K562 (cell line): ENCODE data around the gene NEK2. TPM values are rescaled to one million over a fixed set of nuclear protein-coding genes. Genes with fewer than 3 reads are reported as not detected.
A peak's percentile ranks its signal among the peaks of the same experiment; 100 is the strongest.

Experiments used
- BCL6 ChIP-seq: fragments of 250-450 bp; sonication (Bioruptor Pico); IDR thresholded peaks from 2 replicates; pipeline ENCODE4 v1.4.0; 2020
- CBFA2T2 ChIP-seq: fragments of 450-650 bp; conservative IDR thresholded peaks from 2 replicates; pipeline ENCODE4 v1.6.1; 2017; ENCODE audit warnings: mild to moderate bottlenecking
- ETV5 ChIP-seq: sonication (generic); formaldehyde crosslinking; IDR thresholded peaks from 2 replicates; pipeline ENCODE4 v1.4.0; 2020; ENCODE audit warnings: low read depth, mild to moderate bottlenecking, missing genetic modification reagents
- GABPB1 ChIP-seq: sonication (generic); formaldehyde crosslinking; IDR thresholded peaks from 2 replicates; pipeline ENCODE4 v1.8.0; 2022; ENCODE audit warnings: mild to moderate bottlenecking, missing genetic modification reagents
- GTF2A2 ChIP-seq: IDR thresholded peaks from 2 replicates; pipeline ENCODE4 v1.6.1; 2016; ENCODE audit warnings: mild to moderate bottlenecking, missing genetic modification characterization, missing compliant biosample characterization
- MBD2 ChIP-seq: sonication (generic); IDR thresholded peaks from 2 replicates; pipeline ENCODE4 v1.6.1; 2016; ENCODE audit warnings: low read depth, borderline replicate concordance
- MEIS2 ChIP-seq: fragments of 450-650 bp; IDR thresholded peaks from 2 replicates; pipeline ENCODE4 v1.6.1; 2014; ENCODE audit warnings: mild to moderate bottlenecking; ENCODE audit not compliant: partially characterized antibody
- MTA1 ChIP-seq: fragments of 450-650 bp; IDR thresholded peaks from 2 replicates; pipeline ENCODE4 v1.6.1; 2017; ENCODE audit warnings: borderline replicate concordance
- MYBL2 ChIP-seq, 2 experiments: fragments of 450-650 bp in 1 of 2; sonication (generic) in 1 of 2; formaldehyde crosslinking in 1 of 2; IDR thresholded peaks; 2 replicates each; pipeline versions ENCODE4 v1.6.1 to v1.8.1; 2017 to 2022; ENCODE audit warnings: borderline replicate concordance in 1 of 2, inconsistent platforms in 1 of 2, low read depth in 1 of 2, mild to moderate bottlenecking in 1 of 2, missing genetic modification reagents in 1 of 2, moderate library complexity in 1 of 2
- NCOR1 ChIP-seq: fragments of 450-650 bp; IDR thresholded peaks from 2 replicates; pipeline ENCODE4 v1.6.1; 2016; ENCODE audit warnings: mild to moderate bottlenecking, moderate library complexity
- NKRF ChIP-seq: fragments of 450-650 bp; IDR thresholded peaks from 2 replicates; pipeline ENCODE4 v1.6.1; 2016; ENCODE audit warnings: borderline replicate concordance
- RAD21 ChIP-seq, 2 experiments: fragments of 250-450 bp in 1 of 2; fragments of 450-650 bp in 1 of 2; sonication (Bioruptor Pico) in 1 of 2; formaldehyde crosslinking in 1 of 2; IDR thresholded peaks in 1 of 2; conservative IDR thresholded peaks in 1 of 2; 2 replicates each; pipeline versions ENCODE4 v1.4.0 to v1.8.0; 2020 to 2022; ENCODE audit warnings: mild to moderate bottlenecking in 2 of 2, moderate library complexity in 1 of 2
- RBFOX2 ChIP-seq: fragments of 200-400 bp; formaldehyde crosslinking; IDR thresholded peaks from 2 replicates; pipeline ENCODE4 v1.6.1; 2017; ENCODE audit warnings: low read depth, mild to moderate bottlenecking, low read length, moderate library complexity
- RBM34 ChIP-seq: fragments of 200-400 bp; formaldehyde crosslinking; IDR thresholded peaks from 2 replicates; pipeline ENCODE4 v1.6.1; 2018; ENCODE audit warnings: low read length, borderline replicate concordance; ENCODE audit not compliant: insufficient read depth
- SAP30 ChIP-seq: fragments of 200-600 bp; sonication (generic); IDR thresholded peaks from 2 replicates; pipeline ENCODE4 v1.6.1; 2012; ENCODE audit warnings: borderline replicate concordance, low read depth, mild to moderate bottlenecking, moderate library complexity, low read length, control low read depth, inconsistent platforms; ENCODE audit not compliant: insufficient read depth, poor library complexity, severe bottlenecking
- SMAD2 ChIP-seq: fragments of 150-350 bp; IDR thresholded peaks from 2 replicates; pipeline ENCODE4 v1.6.1; 2014; ENCODE audit warnings: low read depth, mild to moderate bottlenecking, low read length
- SOX6 ChIP-seq: fragments of 450-650 bp; IDR thresholded peaks from 2 replicates; pipeline ENCODE4 v1.6.1; 2014; ENCODE audit warnings: mild to moderate bottlenecking
- SRSF1 ChIP-seq: fragments of 200-400 bp; formaldehyde crosslinking; IDR thresholded peaks from 2 replicates; pipeline ENCODE4 v1.6.1; 2017; ENCODE audit warnings: mild to moderate bottlenecking, low read depth, low read length, moderate library complexity
- SRSF3 ChIP-seq: fragments of 200-400 bp; formaldehyde crosslinking; IDR thresholded peaks from 2 replicates; pipeline ENCODE4 v1.6.1; 2016; ENCODE audit warnings: mild to moderate bottlenecking, low read length, moderate library complexity; ENCODE audit not compliant: insufficient read depth
- TBL1XR1 ChIP-seq, 2 experiments: IDR thresholded peaks; 2 replicates each; pipeline ENCODE4 v1.6.1; 2012; ENCODE audit warnings: improper control_type of control experiment in 2 of 2, low read length in 2 of 2, mild to moderate bottlenecking in 1 of 2
- TBP ChIP-seq: optimal IDR thresholded peaks from 2 replicates; pipeline ENCODE3; 2011; ENCODE audit warnings: low read depth, low read length, improper control_type of control experiment
- ZEB2 ChIP-seq: fragments of 450-650 bp; IDR thresholded peaks from 2 replicates; pipeline ENCODE4 v1.6.1; 2016
- ZNF695 ChIP-seq: fragments of 450-650 bp; formaldehyde crosslinking; IDR thresholded peaks from 2 replicates; pipeline ENCODE4 v1.4.0; 2020; ENCODE audit warnings: mild to moderate bottlenecking, moderate library complexity
- polyA plus RNA-seq, 8 experiments: library from polyadenylated mRNA; depleted of rRNA in 4 of 8; stranded (reverse) in 5 of 8; unstranded in 3 of 8; fragments of >200 nt; fragmentation: Nextera tagmentation in 2 of 8; fragmentation: Illumina TruSeq in 1 of 8; extraction: Ambion mirVana in 2 of 8; extraction: Trizol in 1 of 8; gene quantifications; 2 replicates each; pipeline versions ENCODE4 v1.2.1 to v1.2.3, GENCODE V29; 2011 to 2014; ENCODE audit warnings: inconsistent platforms in 1 of 8, missing spikeins in 1 of 8
- total RNA-seq, 7 experiments: library from RNA; depleted of rRNA in 6 of 7; stranded (reverse); fragments of >200 nt in 6 of 7; fragmentation: Illumina TruSeq in 2 of 7; extraction: Trizol in 2 of 7; gene quantifications; 2 replicates each; pipeline versions ENCODE4 v1.2.1 to v1.2.3, GENCODE V29; 2011 to 2021; ENCODE audit warnings: low replicate concordance in 1 of 7

The NEK2 gene
- total and polyA plus RNA-seq, 9 of the 15 experiments (the other 6 are each of a cell fraction or from before 2014, with no cell fraction given): 30.0 to 74.7 (median 66.4) TPM

DNA sequence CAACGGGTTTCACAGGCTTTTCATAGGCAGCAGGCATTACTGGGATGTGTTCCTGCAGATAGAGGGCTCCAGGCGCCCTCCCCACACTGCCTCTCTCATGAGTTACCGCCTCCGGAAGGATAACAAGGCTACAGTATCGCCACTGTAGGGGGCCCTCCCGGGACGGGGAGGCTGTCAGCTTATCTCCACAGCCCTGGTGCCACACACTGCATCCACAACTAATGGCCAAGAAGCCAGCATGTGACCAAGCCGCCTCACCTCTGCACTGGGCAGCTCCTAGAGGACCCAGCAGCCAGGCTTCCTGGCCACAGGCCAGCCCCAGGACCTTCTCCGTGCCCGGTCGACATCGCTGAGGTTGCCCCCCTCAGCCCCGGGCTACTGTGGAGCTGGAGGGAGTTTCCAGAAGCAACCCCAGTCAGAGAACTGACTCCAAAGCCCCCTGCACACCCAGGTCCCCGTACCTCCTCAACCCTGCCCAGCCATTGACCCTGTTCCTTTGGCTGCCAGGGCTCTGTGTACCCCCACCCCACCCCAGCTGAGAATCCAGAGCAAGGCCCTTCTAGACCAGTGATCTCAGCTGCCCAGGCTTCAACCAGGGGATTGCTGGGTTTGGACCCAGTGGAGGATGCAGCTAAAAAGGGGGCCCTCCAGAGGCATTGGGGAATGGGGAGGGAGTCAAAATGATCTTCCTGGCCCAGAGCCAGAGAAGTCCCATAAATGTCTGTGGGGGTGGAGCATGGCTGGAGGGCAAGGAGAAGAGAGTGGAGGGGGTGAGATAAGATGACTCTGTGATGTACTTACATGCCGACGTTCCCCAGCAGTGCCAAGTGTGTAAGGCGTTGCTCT, 45.0 kb downstream of the NEK2 start (continued):
- TF ChIP-seq NKRF (no peak), RBM34 (no peak), MEIS2 (peak; percentile 89), TBL1XR1 (IDR thresholded peaks at IDR 0.05; ENCODE audit: low read length in 2 of 2) (peak; percentile 90), MYBL2 (IDR thresholded peaks at IDR 0.05; ENCODE audit: low read depth) (no peak), MYBL2 (CRISPR knock-in tag; IDR thresholded peaks at IDR 0.05; ENCODE audit: borderline replicate concordance) (no peak), TBP (peak; percentile 67), MTA1 (peak; percentile 79; the same call in 1 of the 2 replicates), SRSF1 (no peak), BCL6 (no peak), NCOR1 (peak; percentile 92), SMAD2 (no peak), RBFOX2 (peak; percentile 89), ETV5 (CRISPR knock-in tag) (peak; percentile 99), CBFA2T2 (peak; percentile 92), SAP30 (no peak), ZNF695 (no peak), SRSF3 (no peak; the same call in 1 of the 2 replicates), SOX6 (peak; percentile 88), GABPB1 (CRISPR knock-in tag) (peak; percentile 65; the same call in 1 of the 2 replicates), GTF2A2 (tag) (no peak), RAD21 (CRISPR knock-in tag; conservative IDR thresholded peaks at IDR 0.05 in 1 of 2, IDR thresholded peaks at IDR 0.05 in 1 of 2) (peak; percentile 54 to 77), MBD2 (peak; percentile 76), ZEB2 (peak; percentile 49; the same call in 1 of the 2 replicates)
